Right cardiac atrium (tissue), 5 donors: ENCODE results near the gene NUP93. TPM values are rescaled to one million over a fixed set of nuclear protein-coding genes. Genes with fewer than 3 reads are reported as not detected.
"Not testable (repeated sequence)": the region's sequence is repeated elsewhere in the genome, so short reads cannot be mapped to it uniquely, and the experiment has no call there.

Experiments
- ATAC-seq, 2 donors: fragments of 200-7000 bp; cut with Tn5 transposase; one replicate each; pipeline versions ENCODE4 v1.8.0 to v1.9.1; 2020; ENCODE audit warnings: moderate library complexity in 2 of 2, mild to moderate bottlenecking in 1 of 2
- DNase-seq, 3 donors: peaks; one replicate each; pipeline ENCODE4 v3.0.0-alpha.2; 2020
- H3K27ac ChIP-seq: one replicate; pipeline ENCODE4 v1.5.1; 2013; ENCODE audit warnings: mild to moderate bottlenecking, low read length, control low read depth, moderate library complexity
- H3K27me3 ChIP-seq: one replicate; pipeline ENCODE4 v1.6.1; 2013; ENCODE audit not compliant: control insufficient read depth, insufficient read depth
- H3K4me1 ChIP-seq: one replicate; pipeline ENCODE4 v1.6.1; 2013; ENCODE audit warnings: low read length; ENCODE audit not compliant: control insufficient read depth, insufficient read depth
- H3K4me3 ChIP-seq: one replicate; pipeline ENCODE4 v1.5.1; 2013; ENCODE audit warnings: low read length, control low read depth
- H3K9me3 ChIP-seq: one replicate; pipeline ENCODE4 v1.6.1; 2013; ENCODE audit warnings: low read length; ENCODE audit not compliant: control insufficient read depth
- WGBS: extraction: QIAGEN DNeasy Blood & Tissue Kit; methylation state at CpG from one replicate; pipeline ENCODE4 v1.1.7; 2013; 5-methylcytosine and 5-hydroxymethylcytosine counted together
- intact Hi-C, 4 donors: fragments of 100-400 bp; cut with DNase I; formaldehyde crosslinking; loops; one replicate each; pipeline versions ENCODE4 v1.11.0 to v1.14.0; 2022 to 2023
- polyA plus RNA-seq: library from polyadenylated mRNA; stranded (reverse); fragments of 200-250 nt; gene quantifications from one replicate; pipeline ENCODE4 v1.2.3, GENCODE V29; 2013
- total RNA-seq, 4 donors: library from RNA; stranded (reverse); fragmentation: NEBNext Ultra II Directional; extraction: Animal tissue kit (Norgen Biotek cat#: 25700); gene quantifications; one replicate each; pipeline ENCODE4 v1.2.1, GENCODE V29; 2021
- donor health status: healthy with polysubstance abuse.
- donor health status: DM: no; HTN: yes; CAD: no.
- donor health status: DM: no; HTN: no; CAD: no.
- donor health status: DM: no; HTN: yes; CAD: no; lungs with severe emphysema.
- donor health status: DM: yes; HTN: yes; CAD: no.

NUP93 gene
- total and polyA plus RNA-seq, 5 donors, result 18.9 to 36.0 (median 29.3) TPM

DNA sequence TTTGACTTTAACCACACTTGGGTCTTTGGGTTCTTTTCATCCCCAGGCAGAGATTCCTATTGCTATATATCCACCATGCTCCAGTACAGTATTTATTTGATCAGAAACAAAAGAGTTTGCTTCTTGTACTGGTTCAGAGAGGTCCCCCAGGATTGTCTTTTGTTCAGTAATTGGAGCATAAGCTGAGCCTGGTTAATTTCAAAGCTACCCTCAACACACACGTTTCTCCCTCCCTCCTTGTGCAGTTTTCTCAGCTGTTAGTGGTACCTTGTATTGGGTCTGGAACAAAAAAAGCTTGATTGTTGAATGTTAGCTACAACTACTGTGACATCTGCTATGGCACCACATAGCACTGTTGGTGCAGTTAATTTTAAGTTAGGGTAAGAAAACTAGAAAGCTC lies 50.0 kb downstream of the NUP93 start:
- intact Hi-C loops, result no loop called here
- Histone ChIP-seq H3K4me1 (no peaks in the 10 kb centered on the region), H3K27me3 (no peaks in the 10 kb centered on the region), H3K9me3 (no peaks in the 10 kb centered on the region), H3K27ac (no peak overlapping the region), H3K4me3 (no peak overlapping the region)
- DNase-seq (no peak), ATAC-seq (no peak)
- WGBS, result 54% methylated on average over 1 of the region's 1 CpG

DNA sequence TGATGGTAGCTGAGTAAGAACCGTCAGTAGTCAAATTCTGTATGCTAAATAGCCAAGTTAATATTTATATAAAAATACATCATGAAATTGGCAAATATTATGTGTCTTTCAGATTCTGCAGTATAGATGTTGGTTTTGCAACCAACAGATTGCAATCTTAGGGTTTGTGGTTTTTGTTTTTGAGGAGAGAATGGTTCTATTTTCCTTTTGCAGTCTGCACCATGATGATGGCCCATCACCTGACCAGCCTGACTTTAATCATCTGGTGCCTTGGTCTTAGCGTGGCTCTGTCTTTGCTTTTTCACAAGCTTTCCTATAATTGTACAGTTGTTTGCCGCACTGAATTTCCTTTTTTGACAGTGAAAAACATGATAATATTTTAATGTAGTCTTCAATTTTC lies 50.7 kb downstream of the NUP93 start:
- no peaks in the 10 kb centered on the region for H3K27me3 ChIP-seq
- no peak overlapping the region for H3K4me3 ChIP-seq
- no peak for ATAC-seq
- no peak overlapping the region for H3K27ac ChIP-seq
- 87% methylated on average over 3 of the region's 3 CpGs for WGBS
- intact Hi-C loops, result no loop called here
- DNase-seq, result no peak
- no peaks in the 10 kb centered on the region for H3K4me1 ChIP-seq
- no peaks in the 10 kb centered on the region for H3K9me3 ChIP-seq

DNA sequence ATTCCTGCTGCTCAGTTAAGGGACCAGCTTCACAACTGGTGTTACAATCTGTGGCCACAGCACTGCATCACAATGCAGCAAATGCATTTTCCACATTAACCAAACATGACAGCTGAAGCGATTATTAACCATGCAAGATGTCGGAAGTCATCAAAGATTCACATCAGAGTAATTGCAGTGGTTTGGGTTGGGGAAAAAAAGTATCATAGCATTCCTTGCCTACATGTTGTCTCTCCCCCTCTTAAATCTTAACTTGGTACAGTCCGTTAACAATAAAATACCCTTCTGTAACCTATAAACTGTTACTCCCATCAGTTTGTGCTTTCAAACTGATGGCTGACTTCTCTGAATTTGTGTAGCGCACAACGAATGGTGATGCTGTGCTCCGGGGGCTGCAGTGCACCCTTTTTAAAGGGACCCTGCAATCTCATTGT lies 51.6 kb downstream of the NUP93 start:
- WGBS, result 87% methylated on average over 6 of the region's 6 CpGs
- Histone ChIP-seq H3K4me3 (no peak overlapping the region), H3K4me1 (peaks cover 1% of the 10 kb centered on the region), H3K9me3 (no peaks in the 10 kb centered on the region), H3K27ac (no peak overlapping the region), H3K27me3 (no peaks in the 10 kb centered on the region)
- ATAC-seq (no peak), DNase-seq (no peak)
- intact Hi-C loops, result no loop called here

DNA sequence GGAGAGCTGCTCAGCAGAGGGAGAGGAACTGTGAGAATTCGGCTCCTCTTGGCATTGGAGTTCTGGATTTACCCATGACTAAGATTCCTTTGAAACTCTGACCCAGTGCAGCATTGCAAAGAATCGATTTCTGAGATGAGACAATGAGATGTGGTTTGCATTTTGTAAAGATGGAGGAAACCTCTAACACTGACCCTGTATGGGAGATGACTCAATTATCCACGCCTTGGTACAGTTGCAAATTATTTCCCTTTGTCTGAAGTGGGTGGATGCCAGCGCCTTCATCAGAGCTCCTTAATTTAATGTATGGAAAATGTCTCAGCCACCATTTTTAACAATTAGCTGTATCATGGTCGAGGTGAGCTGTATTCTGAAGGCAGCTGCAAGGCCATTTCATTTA lies 53.4 kb downstream of the NUP93 start:
- intact Hi-C loops, result no loop called here
- 87% methylated on average over 5 of the region's 5 CpGs for WGBS
- H3K4me1 ChIP-seq, result peaks cover 3% of the 10 kb centered on the region

DNA sequence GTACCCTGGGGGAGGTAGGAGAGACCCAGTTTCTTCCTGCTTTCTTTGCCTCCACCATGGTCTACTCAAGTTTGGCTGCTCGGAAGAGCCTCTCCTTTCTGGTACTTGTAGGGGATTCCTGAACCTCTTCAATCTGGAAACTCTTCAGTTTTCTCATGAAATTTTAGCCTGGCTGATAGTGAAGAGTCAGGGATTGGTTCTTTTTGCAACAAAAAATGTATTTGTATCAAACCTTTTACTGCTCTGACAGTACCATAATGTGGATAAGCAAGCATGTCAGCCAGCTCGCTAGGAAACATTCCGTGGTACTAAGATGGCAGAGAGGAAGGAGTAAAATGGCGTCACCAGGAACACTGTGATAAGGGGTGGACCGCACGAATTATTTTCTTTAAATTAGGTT lies 55.4 kb downstream of the NUP93 start:
- 97% methylated on average over 6 of the region's 6 CpGs for WGBS
- intact Hi-C loops, result no loop called here
- Histone ChIP-seq H3K27ac (no peak overlapping the region), H3K4me1 (peaks cover 3% of the 10 kb centered on the region), H3K27me3 (no peaks in the 10 kb centered on the region), H3K4me3 (no peak overlapping the region), H3K9me3 (no peaks in the 10 kb centered on the region)
- DNase-seq (no peak), ATAC-seq (no peak)

More for the DNA sequence above, 53.4 kb downstream of the NUP93 start:
- DNase-seq (no peak), ATAC-seq (no peak)
- no peaks in the 10 kb centered on the region for H3K27me3 ChIP-seq
- H3K4me3 ChIP-seq, result no peak overlapping the region
- H3K27ac ChIP-seq, result no peak overlapping the region
- no peaks in the 10 kb centered on the region for H3K9me3 ChIP-seq

DNA sequence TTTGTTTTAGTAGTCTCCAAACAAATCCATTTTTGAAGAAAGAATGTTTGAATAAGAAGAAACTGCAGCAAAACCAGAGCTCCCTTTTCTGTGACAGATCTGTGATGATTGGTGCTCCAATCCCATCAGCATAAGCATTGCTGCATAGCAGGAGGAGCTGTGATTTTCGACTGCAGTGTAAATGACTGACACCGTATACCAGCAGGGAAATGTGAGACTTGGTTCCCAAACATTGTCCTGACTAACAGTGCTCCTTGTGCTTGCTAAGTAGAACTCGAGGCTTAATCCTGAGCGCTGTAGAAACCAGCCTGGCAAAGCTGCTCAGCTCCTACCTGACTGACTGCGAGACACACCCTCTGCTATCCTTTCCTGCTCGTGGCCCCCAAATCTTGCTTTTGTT lies 57.2 kb downstream of the NUP93 start:
- ATAC-seq (no peak), DNase-seq (no peak)
- WGBS, result 78% methylated on average over 6 of the region's 6 CpGs
- Histone ChIP-seq H3K27ac (no peak overlapping the region), H3K4me3 (no peak overlapping the region), H3K4me1 (peaks cover 3% of the 10 kb centered on the region), H3K27me3 (no peaks in the 10 kb centered on the region), H3K9me3 (no peaks in the 10 kb centered on the region)
- intact Hi-C loops, result no loop called here

DNA sequence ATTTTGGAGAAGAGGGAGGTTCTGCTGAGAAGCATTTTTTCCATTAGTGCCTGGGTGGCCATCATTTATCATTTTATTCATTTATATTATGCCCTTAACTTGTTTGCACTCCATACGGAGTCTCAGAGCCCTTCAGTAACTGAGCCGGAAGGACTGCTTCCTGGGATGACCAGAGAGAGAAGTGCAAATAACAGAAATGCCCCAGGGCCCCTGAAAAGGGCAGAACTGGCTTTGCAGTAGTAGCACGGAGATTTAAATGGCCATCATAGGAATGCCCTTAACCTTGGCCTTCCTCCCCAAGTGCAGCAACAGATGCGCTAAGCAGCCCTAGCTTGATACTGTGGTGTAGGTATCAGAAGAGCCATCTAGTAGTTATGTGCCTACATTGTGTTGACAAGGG lies 58.5 kb downstream of the NUP93 start:
- Histone ChIP-seq H3K27me3 (no peaks in the 10 kb centered on the region), H3K4me3 (no peak overlapping the region), H3K27ac (no peak overlapping the region), H3K4me1 (peaks cover 6% of the 10 kb centered on the region), H3K9me3 (no peaks in the 10 kb centered on the region)
- ATAC-seq, result no peak
- DNase-seq, result no peak
- 93% methylated on average over 4 of the region's 4 CpGs for WGBS
- intact Hi-C loops, result no loop called here

DNA sequence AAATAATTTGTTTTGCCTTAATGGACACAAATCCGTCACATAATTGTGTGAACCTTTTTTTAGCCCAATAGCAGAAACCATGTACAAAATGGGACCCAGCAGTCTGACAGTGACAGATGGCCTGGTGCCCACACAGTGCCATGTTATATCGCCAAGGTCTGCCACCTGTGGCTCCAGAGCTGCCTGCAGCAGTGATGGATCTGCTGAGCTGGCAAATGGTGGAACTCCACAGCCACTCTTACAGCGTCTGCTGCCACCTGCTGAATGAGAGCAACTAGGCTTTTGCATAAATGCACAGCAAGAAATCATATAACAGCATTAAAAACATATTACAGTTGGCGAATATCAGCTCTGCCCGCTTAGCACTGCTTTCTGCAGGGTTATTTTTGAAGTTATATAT lies 59.4 kb downstream of the NUP93 start:
- H3K27ac ChIP-seq, result no peak overlapping the region
- peak; percentile 20 to 56 (median 45) for DNase-seq
- intact Hi-C loops, result no loop called here

DNA sequence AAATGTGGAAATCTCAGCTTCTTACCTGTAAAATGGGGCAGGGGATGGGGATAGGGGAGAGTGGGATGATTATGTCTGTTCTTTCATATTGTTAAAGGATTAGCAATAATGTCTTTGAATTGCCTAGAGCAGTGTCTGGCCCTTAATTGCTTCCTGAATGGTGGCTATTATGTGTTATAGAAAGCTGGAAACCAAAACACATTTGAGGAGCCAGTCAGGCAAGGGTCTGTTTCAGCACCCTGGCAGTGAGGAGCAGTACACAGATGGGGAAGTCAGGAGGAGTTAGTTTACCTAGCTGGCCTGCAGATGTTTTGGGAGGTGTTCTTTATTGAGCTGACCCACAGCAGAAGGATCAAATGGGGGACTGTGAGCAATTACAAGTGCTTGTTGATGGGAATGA lies 63.0 kb downstream of the NUP93 start:
- H3K27ac ChIP-seq, result no peak overlapping the region
- peaks cover 3% of the 10 kb centered on the region for H3K4me1 ChIP-seq
- intact Hi-C loops, result no loop called here
- no peaks in the 10 kb centered on the region for H3K9me3 ChIP-seq
- ATAC-seq (no peak), DNase-seq (no peak)
- no peaks in the 10 kb centered on the region for H3K27me3 ChIP-seq
- no peak overlapping the region for H3K4me3 ChIP-seq

More for the DNA sequence above, 59.4 kb downstream of the NUP93 start:
- WGBS, result 86% methylated on average over 5 of the region's 5 CpGs
- H3K4me3 ChIP-seq, result no peak overlapping the region
- H3K27me3 ChIP-seq, result no peaks in the 10 kb centered on the region
- no peaks in the 10 kb centered on the region for H3K9me3 ChIP-seq
- no peak for ATAC-seq
- H3K4me1 ChIP-seq, result peaks cover 6% of the 10 kb centered on the region

DNA sequence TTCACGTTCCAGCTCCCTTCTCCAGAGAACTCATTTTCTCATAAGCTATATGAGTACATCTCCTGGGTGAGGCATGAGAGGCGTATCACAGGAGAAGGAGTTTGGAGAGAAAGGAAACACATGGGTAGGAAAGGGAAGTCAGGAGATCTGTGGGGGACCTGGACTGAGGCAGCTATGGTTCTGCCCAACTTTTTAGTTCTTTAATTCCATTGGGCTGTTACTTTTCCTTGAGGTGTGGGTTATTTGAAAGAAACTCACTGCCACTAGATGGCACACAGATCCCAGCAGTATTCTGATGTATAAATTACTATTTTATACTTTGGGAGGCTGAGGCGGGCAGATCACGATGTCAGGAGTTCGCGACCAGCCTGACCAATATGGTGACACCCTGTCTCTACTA lies 63.6 kb downstream of the NUP93 start:
- Histone ChIP-seq H3K27ac (no peak overlapping the region), H3K4me3 (no peak overlapping the region), H3K9me3 (no peaks in the 10 kb centered on the region), H3K27me3 (no peaks in the 10 kb centered on the region), H3K4me1 (peaks cover 3% of the 10 kb centered on the region)
- ATAC-seq (no peak), DNase-seq (no peak)
- WGBS, result 68% methylated on average over 6 of the region's 6 CpGs
- intact Hi-C loops, result no loop called here

DNA sequence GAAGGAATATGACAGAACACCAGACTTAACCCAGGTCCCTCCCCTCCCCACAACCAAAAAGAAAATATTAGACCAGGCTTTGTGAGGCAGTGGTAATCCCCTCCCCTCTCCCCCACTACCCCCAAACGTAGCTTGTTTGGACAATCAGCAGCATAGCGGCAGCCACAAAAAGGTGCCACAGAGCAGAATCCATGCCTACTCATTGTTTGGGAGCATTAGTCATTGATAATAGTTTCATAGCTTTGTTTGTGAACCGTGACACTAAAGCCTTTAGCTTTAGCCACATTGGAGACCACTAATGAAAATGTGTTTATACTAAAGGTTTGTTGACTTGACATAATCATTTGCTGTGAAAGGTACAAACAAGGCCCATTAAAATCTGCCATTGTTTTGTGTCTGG lies 65.1 kb downstream of the NUP93 start:
- no peaks in the 10 kb centered on the region for H3K9me3 ChIP-seq
- no peak for ATAC-seq
- intact Hi-C loops, result no loop called here
- H3K27me3 ChIP-seq, result no peaks in the 10 kb centered on the region
- 94% methylated on average over 3 of the region's 3 CpGs for WGBS
- no peak overlapping the region for H3K4me3 ChIP-seq
- peaks cover 3% of the 10 kb centered on the region for H3K4me1 ChIP-seq
- no peak overlapping the region for H3K27ac ChIP-seq
- DNase-seq, result no peak

DNA sequence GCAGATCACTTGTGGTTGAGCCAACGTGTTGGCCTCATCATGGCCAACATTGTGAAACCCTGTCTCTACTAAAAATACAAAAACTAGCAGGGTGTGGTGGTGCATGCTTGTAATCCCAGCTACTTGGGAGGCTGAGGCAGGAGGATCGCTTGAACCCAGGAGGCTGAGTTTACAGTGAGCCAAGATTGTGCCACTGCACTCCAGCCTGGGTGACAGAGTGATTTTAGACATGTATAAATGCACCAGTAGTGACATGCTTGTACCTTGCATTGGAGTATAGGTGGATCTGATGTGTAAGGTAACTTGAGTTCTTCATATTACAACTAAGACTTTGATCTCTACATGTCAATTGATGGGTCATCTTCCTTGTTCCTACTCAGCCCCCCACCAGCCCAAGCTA lies 67.1 kb downstream of the NUP93 start:
- H3K27ac ChIP-seq, DNase-seq, ATAC-seq, H3K27me3 ChIP-seq, H3K4me3 ChIP-seq, H3K4me1 ChIP-seq, intact Hi-C loops, H3K9me3 ChIP-seq: not testable (repeated sequence)
- WGBS, result 93% methylated on average over 2 of the region's 2 CpGs
